Endothelial cell of umbilical vein (primary cell): ENCODE results near the gene TICAM1.

ENCODE experiments used
- CTCF ChIP-seq, 2 donors: IDR thresholded peaks; 1 replicate in 1 of 2; 2 replicates in 1 of 2; pipeline ENCODE4 v1.5.1; 2011; ENCODE audit warnings: low read length in 2 of 2, mild to moderate bottlenecking in 2 of 2, moderate library complexity in 2 of 2, control low read depth in 1 of 2, inconsistent platforms in 1 of 2, low read depth in 1 of 2; ENCODE audit not compliant: insufficient read depth in 1 of 2; ENCODE audit errors: extremely low read depth in 1 of 2
- JUN ChIP-seq: IDR thresholded peaks from 2 replicates; pipeline ENCODE4 v1.6.1; 2011; ENCODE audit warnings: borderline replicate concordance, low read depth; ENCODE audit not compliant: insufficient read length, insufficient read depth
- POLR2A ChIP-seq: IDR thresholded peaks from 2 replicates; pipeline ENCODE4 v1.6.1; 2012; ENCODE audit warnings: low read depth, mild to moderate bottlenecking, control low read depth, low read length

- TF ChIP-seq CTCF (IDR thresholded peaks at IDR 0.05; ENCODE audit: extremely low read depth in 1 of 2, insufficient read depth in 1 of 2, low read depth in 1 of 2, low read length in 2 of 2) (no peak), JUN (no peak), POLR2A (no peak)
Observed at GRCh38 chr19:4773047-4773640, 58.4 kb downstream of the TICAM1 start.
